GM19397 (cell line): Measurements from ENCODE around the gene RINT1.

Source experiments
- ATAC-seq: cut with Tn5 transposase; IDR thresholded peaks from one replicate; pipeline ENCODE4 v1.9.1; 2021; ENCODE audit warnings: mild to moderate bottlenecking, moderate library complexity; ENCODE audit not compliant: unreplicated experiment

RINT1 gene

GRCh38 chr7:105530546-105530945 is 1.5 kb upstream of the RINT1 start:
- ATAC-seq = no peak

- no peak for ATAC-seq
Observed at GRCh38 chr7:105532709-105533460, 884 bp downstream of the RINT1 start.

GRCh38 chr7:105538339-105538738 is 6.3 kb downstream of the RINT1 start:
- ATAC-seq = no peak

- ATAC-seq = no peak
Observed at GRCh38 chr7:105559926-105560325, 27.9 kb downstream of the RINT1 start.

GRCh38 chr7:105565190-105565589 is 33.2 kb downstream of the RINT1 start:
- no peak for ATAC-seq

GRCh38 chr7:105567024-105567423 is 35.0 kb downstream of the RINT1 start:
- ATAC-seq = no peak

- ATAC-seq = no peak
Observed at GRCh38 chr7:105567821-105568220, 35.8 kb downstream of the RINT1 start.

GRCh38 chr7:105571891-105572290 is 39.9 kb downstream of the RINT1 start:
- ATAC-seq = no peak

- no peak for ATAC-seq
Observed at GRCh38 chr7:105577251-105577650, 45.2 kb downstream of the RINT1 start.

GRCh38 chr7:105578496-105578895 is 46.5 kb downstream of the RINT1 start:
- no peak for ATAC-seq

GRCh38 chr7:105580022-105580740 is 48.2 kb downstream of the RINT1 start:
- ATAC-seq = no peak

- peak; percentile 70 for ATAC-seq
Observed at GRCh38 chr7:105581066-105581811, 49.2 kb downstream of the RINT1 start, which contains the start of gene EFCAB10. EFCAB10 (minus strand) TSS chr7:105581493; CDS start chr7:105581463, 30 bp downstream.

- no peak for ATAC-seq
Observed at GRCh38 chr7:105583061-105583460, 51.1 kb downstream of the RINT1 start.

- no peak for ATAC-seq
Observed at GRCh38 chr7:105584165-105584564, 52.2 kb downstream of the RINT1 start.

- no peak for ATAC-seq
Observed at GRCh38 chr7:105585850-105586500, 54.0 kb downstream of the RINT1 start.

- ATAC-seq = no peak
Observed at GRCh38 chr7:105587909-105588635, 56.1 kb downstream of the RINT1 start.

- peak; percentile 78 for ATAC-seq
Observed at GRCh38 chr7:105589356-105590077, 57.5 kb downstream of the RINT1 start.

GRCh38 chr7:105590793-105591192 is 58.8 kb downstream of the RINT1 start:
- no peak for ATAC-seq

- ATAC-seq = no peak
Observed at GRCh38 chr7:105591522-105591921, 59.5 kb downstream of the RINT1 start.

GRCh38 chr7:105594034-105594433 is 62.0 kb downstream of the RINT1 start:
- ATAC-seq = no peak
